ENCODE data around the gene THSD1.
"Not testable (repeated sequence)": the region's sequence is repeated elsewhere in the genome, so short reads cannot be mapped to it uniquely, and the experiment has no call there.

The THSD1 gene

GRCh38 chr13:52411629-52412028 lies 5.7 kb upstream of the THSD1 start:
- DNase-seq (ENCODE audit: low read depth, low spot score) = no peak

GRCh38 chr13:52408071-52408658 lies 2.2 kb upstream of the THSD1 start:
- not testable (repeated sequence) for DNase-seq (ENCODE audit: low read depth, low spot score)

- not testable (repeated sequence) for DNase-seq (ENCODE audit: low read depth, low spot score)
Observed at GRCh38 chr13:52407436-52407835, 1.5 kb upstream of the THSD1 start.

- DNase-seq (ENCODE audit: low read depth, low spot score) = no peak
Observed at GRCh38 chr13:52406629-52407028, 657 bp upstream of the THSD1 start.

GRCh38 chr13:52405369-52405766 lies 604 bp downstream of the THSD1 start:
- DNase-seq (ENCODE audit: low read depth, low spot score) = no peak

- DNase-seq (ENCODE audit: low read depth, low spot score) = no peak
Observed at GRCh38 chr13:52399708-52400107, 6.3 kb downstream of the THSD1 start.

- DNase-seq (ENCODE audit: low read depth, low spot score) = no peak
Observed at GRCh38 chr13:52399046-52399445, 6.9 kb downstream of the THSD1 start.

- no peak for DNase-seq (ENCODE audit: low read depth, low spot score)
Observed at GRCh38 chr13:52395704-52396103, 10.3 kb downstream of the THSD1 start.

GRCh38 chr13:52394586-52394985 lies 11.4 kb downstream of the THSD1 start:
- DNase-seq (ENCODE audit: low read depth, low spot score) = no peak

GRCh38 chr13:52393572-52394357 lies 12.2 kb downstream of the THSD1 start:
- DNase-seq (ENCODE audit: low read depth, low spot score) = no peak

GRCh38 chr13:52387721-52388120 lies 18.3 kb downstream of the THSD1 start:
- no peak for DNase-seq (ENCODE audit: low read depth, low spot score)

GRCh38 chr13:52385870-52386269 lies 20.1 kb downstream of the THSD1 start:
- no peak for DNase-seq (ENCODE audit: low read depth, low spot score)

GRCh38 chr13:52383366-52383765 lies 22.6 kb downstream of the THSD1 start:
- DNase-seq (ENCODE audit: low read depth, low spot score) = no peak

GRCh38 chr13:52378312-52378711 lies 27.7 kb downstream of the THSD1 start:
- DNase-seq (ENCODE audit: low read depth, low spot score) = no peak

GRCh38 chr13:52377898-52378297 lies 28.1 kb downstream of the THSD1 start:
- no peak for DNase-seq (ENCODE audit: low read depth, low spot score)

- no peak for DNase-seq (ENCODE audit: low read depth, low spot score)
Observed at GRCh38 chr13:52374873-52375411, 31.0 kb downstream of the THSD1 start.

- DNase-seq (ENCODE audit: low read depth, low spot score) = no peak
Observed at GRCh38 chr13:52374389-52374788, 31.6 kb downstream of the THSD1 start.

GRCh38 chr13:52373277-52373676 lies 32.7 kb downstream of the THSD1 start:
- not testable (repeated sequence) for DNase-seq (ENCODE audit: low read depth, low spot score)

- no peak for DNase-seq (ENCODE audit: low read depth, low spot score)
Observed at GRCh38 chr13:52371736-52372247, 34.2 kb downstream of the THSD1 start.

GRCh38 chr13:52366291-52366690 lies 39.7 kb downstream of the THSD1 start:
- no peak for DNase-seq (ENCODE audit: low read depth, low spot score)

- not testable (repeated sequence) for DNase-seq (ENCODE audit: low read depth, low spot score)
Observed at GRCh38 chr13:52362169-52362887, 43.6 kb downstream of the THSD1 start.

- DNase-seq (ENCODE audit: low read depth, low spot score) = no peak
Observed at GRCh38 chr13:52361225-52361624, 44.7 kb downstream of the THSD1 start.
